Tracheal epithelial cell (primary cell): ENCODE data around the gene SSC4D. TPM values are rescaled to one million over a fixed set of nuclear protein-coding genes. Genes with fewer than 3 reads are reported as not detected.

Source experiments
- total RNA-seq: library from RNA; depleted of rRNA; stranded (reverse); fragments of >200 nt; gene quantifications from 2 replicates; pipeline ENCODE4 v1.2.1, GENCODE V29; 2014

The SSC4D gene
- 0.64 and 5.3 TPM in 2 replicates for total RNA-seq

GRCh38 chr7:76409537-76409936, at the start of gene SSC4D:
TSS of gene SSC4D (minus strand) at chr7:76409697. CDS start at chr7:76404439, 5,258 bp downstream.

DNA sequence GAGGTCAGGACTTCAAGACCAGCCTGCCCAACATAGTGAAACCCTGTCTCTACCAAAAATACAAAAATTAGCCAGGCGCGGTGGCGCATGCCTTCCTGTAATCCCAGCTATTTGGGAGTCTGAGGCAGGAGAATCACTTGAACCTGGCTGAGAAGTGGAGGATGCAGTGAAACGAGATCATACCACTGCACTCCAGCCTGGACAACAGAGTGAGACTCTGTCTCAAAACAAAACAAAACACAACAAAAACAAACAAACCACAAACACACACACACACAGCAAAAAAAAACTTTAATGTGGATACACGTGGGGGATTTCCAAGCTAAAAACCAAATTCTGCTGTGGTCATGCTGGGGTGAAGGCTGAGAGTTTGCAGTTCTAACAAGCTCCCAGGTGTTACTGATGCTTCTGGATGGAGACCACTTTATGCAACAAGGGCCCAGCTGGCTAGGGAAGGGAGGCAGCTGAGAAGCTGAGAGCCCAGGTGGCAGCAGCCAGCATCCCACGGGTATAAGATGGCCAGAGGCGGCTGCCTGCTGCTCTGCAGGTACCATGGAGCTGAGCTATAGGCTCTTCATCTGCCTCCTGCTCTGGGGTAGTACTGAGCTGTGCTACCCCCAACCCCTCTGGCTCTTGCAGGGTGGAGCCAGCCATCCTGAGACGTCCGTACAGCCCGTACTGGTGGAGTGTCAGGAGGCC, 15.1 kb upstream of the SSC4D start, which contains the start of gene ZP3:
Gene ZP3, plus strand, starts transcription at position 538 of the 699 bp plus-strand sequence. Its CDS starts 15 bp downstream, at position 553.

DNA sequence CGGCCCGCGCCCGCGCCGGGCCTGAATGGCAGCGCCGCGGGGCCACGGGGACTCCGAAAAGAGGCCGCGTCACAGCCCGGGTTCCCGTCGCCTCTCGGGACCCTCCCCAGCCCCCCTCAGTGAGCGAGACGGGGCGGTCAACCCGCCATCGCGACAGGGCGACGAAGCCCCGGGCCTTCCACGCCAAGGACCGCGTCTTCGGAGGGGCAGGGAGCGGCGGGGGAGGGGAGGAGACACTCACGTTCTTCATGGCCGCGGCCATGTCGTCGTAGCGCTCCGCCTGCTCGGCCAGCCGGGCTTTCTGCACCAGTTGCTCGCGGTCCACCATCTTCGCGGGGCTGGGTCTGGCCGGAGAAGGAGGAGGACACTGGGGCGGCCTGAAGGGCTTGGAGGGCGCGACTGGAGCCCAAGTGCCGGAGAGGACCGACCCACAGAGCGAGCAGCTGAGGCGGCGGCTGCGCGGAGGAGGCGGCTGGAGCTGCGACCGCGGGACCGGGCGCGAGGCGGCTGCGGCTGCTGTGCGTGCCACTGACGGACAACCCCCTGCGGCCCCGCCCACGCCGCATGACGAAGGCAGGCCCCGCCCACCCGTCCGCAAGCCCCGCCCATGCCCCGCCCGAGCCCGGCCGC, 50.9 kb downstream of the SSC4D start, which contains the start of gene YWHAG:
Gene YWHAG, minus strand, starts transcription at position 511 of the 630 bp plus-strand sequence. Its CDS starts 183 bp downstream, at position 328.

Other genes with a start within 250 kb of the SSC4D start
- gene SRRM3, start 207.8 kb downstream of the SSC4D start, total RNA-seq: 0.21 and 0.24 TPM in 2 replicates
- gene HSPB1, start 107.0 kb downstream of the SSC4D start, total RNA-seq: 127 and 153 TPM in 2 replicates
- 96.1 and 114 TPM in 2 replicates for gene YWHAG, start 50.7 kb downstream of the SSC4D start, total RNA-seq
- 41.7 and 43.9 TPM in 2 replicates for gene ZP3, start 15.3 kb upstream of the SSC4D start, total RNA-seq
- 16.0 and 32.8 TPM in 2 replicates for gene DTX2, start 52.0 kb upstream of the SSC4D start, total RNA-seq
- 0.72 and 1.7 TPM in 2 replicates for gene UPK3B, start 100.9 kb upstream of the SSC4D start, total RNA-seq
- gene SPDYE16, start 133.6 kb upstream of the SSC4D start, total RNA-seq: not detected in 2 replicates
- gene POMZP3, start 217.6 kb upstream of the SSC4D start, total RNA-seq: 3.1 and 3.6 TPM in 2 replicates